GOT3 (cell line): Measurements from ENCODE around the gene PSIP1.
"Not testable (repeated sequence)": the region's sequence is repeated elsewhere in the genome, so short reads cannot be mapped to it uniquely, and the experiment has no call there.

Source experiments
- DNase-seq: peaks from one replicate; lab custom pipeline; 2025; ENCODE audit warnings: mixed read lengths; lab: John Stamatoyannopoulos, UW

PSIP1 gene

GRCh38 chr9:15430920-15431844, 79.6 kb downstream of the PSIP1 start:
- no peak for DNase-seq

- not testable (repeated sequence) for DNase-seq
These were observed 83.1 kb downstream of the PSIP1 start for GRCh38 chr9:15427702-15428101.

GRCh38 chr9:15426019-15426418, 84.8 kb downstream of the PSIP1 start:
- no peak for DNase-seq

- no peak for DNase-seq
These were observed 87.4 kb downstream of the PSIP1 start for GRCh38 chr9:15423231-15423985.

GRCh38 chr9:15422372-15423230, 88.2 kb downstream of the PSIP1 start, which contains the start of gene SNAPC3:
Gene SNAPC3 (plus strand): TSS chr9:15422876. CDS start chr9:15422880, 4 bp downstream.
- peak; percentile 59 for DNase-seq

- no peak for DNase-seq
These were observed 88.8 kb downstream of the PSIP1 start for GRCh38 chr9:15421990-15422371.

- DNase-seq, result no peak
These were observed 89.2 kb downstream of the PSIP1 start for GRCh38 chr9:15421532-15421931.

GRCh38 chr9:15420796-15421195, 90.0 kb downstream of the PSIP1 start:
- no peak for DNase-seq

GRCh38 chr9:15417626-15418025, 93.1 kb downstream of the PSIP1 start:
- no peak for DNase-seq

- no peak for DNase-seq
These were observed 93.9 kb downstream of the PSIP1 start for GRCh38 chr9:15416880-15417279.
